ENCODE measurements around the gene MRPS15.
"Not testable (repeated sequence)": the region's sequence is repeated elsewhere in the genome, so short reads cannot be mapped to it uniquely, and the experiment has no call there.

Gene MRPS15

DNA sequence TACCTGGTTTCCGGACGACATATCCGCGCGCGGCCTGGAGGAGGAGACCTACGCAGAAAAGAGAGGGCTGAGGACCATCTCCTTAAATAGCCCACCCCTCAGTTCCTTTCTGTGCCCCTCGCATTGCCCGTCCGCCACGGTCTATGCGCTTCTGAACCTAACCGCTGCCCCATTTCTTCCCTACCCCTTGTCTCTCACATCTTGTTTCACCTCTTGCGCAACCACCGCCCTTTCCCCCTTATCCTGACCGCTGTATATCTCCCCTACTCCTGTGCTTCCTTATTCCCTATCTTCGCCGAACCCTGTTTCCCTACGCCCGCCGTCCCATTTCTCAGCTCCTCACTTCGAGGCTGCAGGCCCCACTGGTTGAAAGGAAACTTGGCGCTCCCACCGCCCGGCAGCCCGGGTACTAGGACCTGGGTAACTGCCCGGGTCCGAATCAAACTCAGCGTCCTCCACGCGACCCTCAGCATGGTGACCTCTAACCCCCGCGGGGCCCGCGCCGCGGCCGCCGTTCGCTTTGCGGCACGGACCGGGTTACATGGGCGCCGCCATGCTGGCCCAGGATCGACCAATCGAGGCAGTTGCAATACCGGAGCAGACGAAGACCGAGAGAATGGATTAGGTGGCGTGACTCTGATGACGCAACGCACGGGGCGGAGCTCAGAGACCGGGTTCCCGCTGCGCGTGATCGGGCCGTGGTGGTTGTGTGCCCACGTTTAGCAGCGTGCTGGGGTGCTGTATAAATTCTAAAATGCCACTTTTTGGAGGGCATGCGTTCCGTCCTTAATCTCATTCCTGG lies at the start of gene MRPS15:
Gene MRPS15, minus strand, starts transcription at position 582 of the 802 bp plus-strand sequence. Its CDS starts 109 bp downstream, at position 473.
- peak; percentile 94 to 95 for DNase-seq (ENCODE audit: low read depth in 2 of 2)

DNA sequence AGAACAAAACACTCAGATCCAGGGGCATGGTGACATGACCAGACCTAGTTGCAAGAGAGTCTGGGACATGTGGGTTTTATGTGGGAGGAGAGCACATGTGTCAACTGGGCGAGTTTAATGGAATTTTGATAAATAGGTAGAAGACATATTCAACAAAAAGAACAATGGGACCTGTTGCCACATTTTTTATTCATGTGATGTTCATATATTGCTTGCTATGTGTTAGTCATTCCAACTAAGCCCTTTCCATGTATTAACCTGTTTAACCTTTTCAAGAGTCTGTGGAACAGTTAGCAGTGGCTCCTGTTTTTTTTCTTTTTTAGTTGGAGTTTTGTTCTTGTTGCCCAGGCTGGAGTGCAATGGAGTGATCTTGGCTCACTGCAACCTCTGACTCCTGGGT lies 48.7 kb upstream of the MRPS15 start:
- DNase-seq (ENCODE audit: low read depth in 2 of 2) = no peak

DNA sequence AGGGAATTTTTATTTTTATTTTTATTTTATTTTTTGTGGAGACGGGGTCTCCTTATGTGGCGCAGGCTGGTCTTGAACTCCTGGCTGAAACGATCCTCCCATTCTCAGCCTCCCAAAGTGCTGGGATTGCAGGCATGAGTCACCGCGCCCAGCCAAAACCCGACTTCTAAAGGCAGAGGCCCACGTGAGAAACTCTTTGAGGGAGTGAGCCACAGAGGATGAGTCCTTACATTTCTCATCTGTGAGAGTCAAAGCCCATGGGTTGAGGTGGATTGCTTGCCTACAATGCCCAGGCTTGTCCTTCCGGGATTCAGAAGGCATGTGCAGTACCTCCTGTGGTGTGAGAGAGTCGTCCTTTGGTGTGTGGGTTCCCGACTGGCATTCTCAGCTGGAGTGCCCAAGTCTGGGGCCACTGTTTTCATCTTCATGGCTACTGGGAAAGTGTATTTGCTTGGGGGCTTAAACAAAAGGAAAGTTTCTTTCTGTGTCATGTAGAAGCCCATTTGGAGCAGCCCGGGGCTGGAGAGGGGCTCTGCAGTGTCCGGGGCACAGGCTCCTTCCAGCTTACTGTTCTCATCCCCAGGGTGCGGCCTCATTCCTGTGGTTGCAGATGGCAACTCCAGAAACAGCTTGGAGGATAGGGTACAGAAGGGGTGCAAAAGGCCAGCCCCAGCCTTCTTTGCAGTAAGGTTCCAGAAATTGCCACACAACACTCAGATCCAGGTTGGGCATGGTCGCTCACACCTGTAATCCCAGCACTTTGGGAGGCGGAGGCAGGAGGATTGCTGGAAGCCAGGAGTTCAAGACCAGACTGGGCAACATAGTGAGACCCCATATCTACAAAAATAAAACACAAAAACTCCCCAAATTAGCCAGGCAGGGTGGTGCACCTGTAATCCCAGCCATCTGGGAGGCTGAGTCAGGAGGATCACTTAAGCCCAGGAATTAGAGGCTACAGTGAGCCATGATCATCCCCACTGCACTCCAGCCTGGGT lies 47.9 kb upstream of the MRPS15 start:
- no peak for DNase-seq (ENCODE audit: low read depth in 2 of 2)

DNA sequence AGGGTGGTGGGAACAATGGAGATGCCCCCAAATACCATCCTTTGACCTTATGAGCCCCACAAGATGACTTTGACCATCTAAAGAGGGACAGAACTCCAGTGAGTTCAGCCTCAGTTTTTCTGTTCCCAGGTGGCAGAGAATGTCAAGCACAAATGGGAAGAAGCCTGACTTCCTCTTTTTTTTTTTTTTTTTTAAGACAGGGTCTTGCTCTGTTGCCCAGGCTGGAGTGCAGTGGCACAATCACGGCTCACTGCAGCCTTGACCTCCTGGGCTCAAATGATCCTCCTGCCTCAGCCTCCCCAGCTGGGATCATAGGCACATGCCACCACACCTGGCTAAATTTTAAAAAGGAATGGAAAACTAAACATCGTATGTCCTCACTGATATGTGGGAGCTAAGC lies 47.0 kb upstream of the MRPS15 start:
- not testable (repeated sequence) for DNase-seq (ENCODE audit: low read depth in 2 of 2)

DNA sequence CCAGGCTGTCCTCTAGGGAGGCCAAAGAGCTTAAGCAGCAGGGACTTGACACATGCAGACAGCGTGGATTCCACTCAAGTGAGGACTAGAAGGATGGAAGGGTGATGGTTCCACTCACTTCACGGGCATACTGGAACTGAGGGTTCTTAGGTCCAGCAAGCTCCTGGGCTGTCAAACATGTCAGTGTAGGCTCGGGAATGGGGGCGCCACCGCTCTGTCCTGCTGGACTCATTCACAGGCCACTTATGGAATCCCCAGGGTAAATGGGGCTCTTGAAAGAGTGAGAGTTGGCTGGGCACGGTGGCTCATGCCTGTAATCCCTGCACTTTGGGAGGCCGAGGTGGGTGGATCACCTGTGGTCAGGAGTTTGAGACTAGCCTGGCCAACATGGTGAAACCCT lies 46.2 kb upstream of the MRPS15 start:
- no peak for DNase-seq (ENCODE audit: low read depth in 2 of 2)

DNA sequence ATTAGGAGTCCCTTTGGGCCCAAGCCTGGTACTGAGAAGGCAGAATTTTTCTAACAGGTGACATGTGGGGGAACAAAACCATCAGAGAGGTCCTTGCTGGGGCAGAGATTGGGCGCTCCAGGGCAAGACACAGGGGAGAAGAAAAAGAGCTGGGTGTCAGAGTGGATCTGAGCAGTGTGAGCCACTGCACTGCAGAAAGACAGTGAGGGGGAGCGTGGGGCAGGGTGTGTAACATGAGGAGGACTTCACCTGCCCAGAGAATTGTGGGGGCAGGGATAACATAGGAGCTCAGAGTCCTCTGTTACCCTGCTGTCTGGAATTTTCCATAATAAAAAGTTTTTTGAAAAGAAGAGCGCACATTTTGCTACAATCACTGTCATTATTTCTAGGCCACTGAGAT lies 44.1 kb upstream of the MRPS15 start:
- no peak for DNase-seq (ENCODE audit: low read depth in 2 of 2)

DNA sequence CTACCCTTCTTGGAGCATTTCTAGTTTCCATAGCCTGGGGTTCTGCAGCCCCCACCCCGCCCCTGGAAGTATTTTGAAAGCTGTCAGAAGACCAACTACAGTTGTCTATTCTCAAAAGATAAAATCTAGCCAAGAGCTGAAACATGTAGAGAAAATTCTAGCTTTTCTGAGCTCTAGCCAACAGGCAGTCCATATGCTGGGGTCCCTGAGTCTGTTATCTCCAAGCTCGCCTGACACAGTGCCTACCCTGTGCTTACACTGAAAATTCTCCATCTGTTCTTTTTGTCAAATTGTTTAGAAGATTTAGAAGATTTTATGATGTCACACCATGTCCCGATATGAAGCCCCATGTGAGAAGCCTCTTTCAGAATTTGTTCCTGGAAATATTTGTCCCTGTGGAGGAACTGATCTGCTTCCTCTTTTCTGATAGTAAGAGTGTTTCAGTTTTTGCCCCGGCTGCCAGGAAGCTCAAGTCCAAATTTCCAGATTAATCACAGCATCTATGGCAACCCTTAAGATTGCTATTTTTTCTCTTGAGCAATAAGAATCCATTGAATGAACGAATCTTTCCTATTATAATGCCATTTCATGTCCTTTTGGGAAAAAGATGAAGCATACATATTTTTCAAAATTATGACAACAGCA lies 42.2 kb upstream of the MRPS15 start:
- no peak for DNase-seq (ENCODE audit: low read depth in 2 of 2)

DNA sequence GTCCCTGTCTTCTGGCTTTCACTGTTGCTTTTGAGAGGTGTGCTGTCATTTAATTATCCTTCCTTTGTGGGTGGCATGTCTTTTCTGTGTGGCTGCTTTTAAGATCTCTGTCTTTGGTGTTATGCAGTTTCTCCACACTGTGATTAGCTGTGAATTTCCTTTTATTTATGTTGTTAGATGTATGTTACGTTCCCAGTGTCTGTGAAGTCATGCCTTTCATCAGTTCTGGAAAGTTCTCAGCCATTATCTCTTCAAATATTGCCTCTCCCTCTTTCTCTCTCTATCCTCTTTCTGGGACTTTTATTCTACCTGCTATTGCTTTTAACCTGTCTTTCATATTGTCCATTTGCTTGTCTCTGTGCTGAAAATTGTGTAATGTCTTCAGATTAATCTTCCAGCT lies 39.5 kb upstream of the MRPS15 start:
- DNase-seq (ENCODE audit: low read depth in 2 of 2) = no peak

DNA sequence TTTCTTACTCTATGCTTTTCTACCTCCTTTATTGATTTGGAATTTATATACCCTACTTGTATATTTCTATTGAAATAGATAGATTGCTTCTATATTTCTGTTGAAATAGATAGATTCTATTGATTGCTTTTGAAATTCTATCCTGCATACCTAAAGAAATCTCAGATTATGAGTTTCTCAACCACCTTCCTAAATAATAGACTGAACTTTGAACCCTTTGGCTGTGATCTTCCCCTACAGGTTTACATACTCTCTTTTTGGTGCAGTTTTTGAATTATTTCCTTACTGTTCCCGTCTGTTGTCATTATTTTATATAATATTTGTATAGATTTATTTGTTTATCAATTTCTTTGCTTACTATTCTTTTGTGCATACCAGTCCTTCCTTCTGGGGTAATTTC lies 39.0 kb upstream of the MRPS15 start:
- DNase-seq (ENCODE audit: low read depth in 2 of 2) = no peak

DNA sequence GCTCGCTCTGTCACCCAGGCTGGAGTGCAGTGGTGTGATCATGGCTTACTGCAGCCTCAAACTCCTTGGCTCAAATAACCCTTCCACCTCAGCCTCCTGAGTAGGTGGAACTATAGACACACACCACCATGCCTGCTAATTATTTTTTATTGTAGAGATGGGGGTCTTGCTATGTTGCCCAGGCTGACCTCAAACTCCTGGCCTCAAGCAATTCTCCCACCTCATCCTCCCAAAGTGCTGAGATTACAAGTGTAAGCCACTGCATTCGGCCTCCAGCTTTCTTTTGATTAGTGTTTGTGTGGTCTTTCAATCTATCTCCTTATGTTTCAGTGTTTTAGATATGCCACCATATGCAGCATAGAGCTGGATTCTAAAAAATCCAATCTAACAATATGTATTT lies 38.4 kb upstream of the MRPS15 start:
- DNase-seq (ENCODE audit: low read depth in 2 of 2) = no peak

DNA sequence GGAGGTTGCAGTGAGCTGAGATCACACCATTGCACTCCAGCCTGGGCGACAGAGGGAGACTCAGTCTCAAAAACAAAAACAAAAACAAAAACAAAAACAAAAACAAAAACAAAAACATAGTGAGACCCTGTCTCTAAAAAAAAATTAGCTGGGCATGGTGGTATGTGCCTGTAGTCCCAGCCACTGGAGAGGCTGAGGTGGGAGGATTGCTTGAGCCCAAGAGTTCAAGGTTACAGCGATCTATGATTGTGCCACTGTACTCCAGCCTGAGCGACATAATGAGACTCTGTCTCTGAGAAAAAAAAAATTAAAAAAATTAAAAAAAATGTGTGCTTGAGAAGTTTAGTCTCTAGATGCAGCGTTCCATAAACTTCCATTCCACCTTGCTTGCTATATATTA lies 37.7 kb upstream of the MRPS15 start:
- DNase-seq (ENCODE audit: low read depth in 2 of 2) = not testable (repeated sequence)

DNA sequence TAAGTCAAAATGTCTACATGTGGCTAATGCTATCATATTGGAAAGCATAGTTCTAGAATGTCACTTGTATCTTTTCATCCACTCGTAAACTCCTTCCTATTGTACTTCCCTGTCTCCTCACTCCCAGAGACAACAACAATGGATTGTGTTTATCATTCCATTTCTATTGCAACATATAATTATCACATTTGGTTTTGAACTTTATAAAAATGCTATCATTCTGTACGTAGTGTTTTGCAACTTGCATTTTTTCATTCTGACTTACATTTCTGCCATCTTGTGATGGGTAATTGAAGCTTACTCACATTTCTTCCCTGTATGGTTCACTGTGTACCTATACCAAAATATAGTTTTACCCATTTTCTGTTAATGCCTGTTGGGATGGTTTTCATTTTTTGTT lies 33.0 kb upstream of the MRPS15 start:
- DNase-seq (ENCODE audit: low read depth in 2 of 2) = no peak

DNA sequence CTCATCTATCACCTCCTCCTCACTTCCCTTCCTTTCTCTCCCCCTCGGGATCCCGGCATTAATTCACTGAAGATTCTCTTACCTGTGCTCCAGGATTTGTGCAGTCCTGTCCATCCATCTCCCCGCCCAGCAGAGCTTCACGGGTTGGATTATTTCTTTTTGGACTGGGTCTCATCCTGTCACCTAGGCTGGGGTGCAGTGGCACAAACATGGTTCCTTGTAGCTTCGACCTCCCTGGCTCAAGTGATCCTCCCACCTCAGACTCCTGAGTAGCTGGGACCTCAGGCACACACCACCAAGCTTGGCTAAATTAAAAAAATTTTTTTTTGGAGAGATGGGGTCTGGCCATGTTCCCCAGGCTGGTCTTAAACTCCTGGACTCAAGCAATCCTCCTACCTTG lies 30.8 kb upstream of the MRPS15 start:
- DNase-seq (ENCODE audit: low read depth in 2 of 2) = no peak

DNA sequence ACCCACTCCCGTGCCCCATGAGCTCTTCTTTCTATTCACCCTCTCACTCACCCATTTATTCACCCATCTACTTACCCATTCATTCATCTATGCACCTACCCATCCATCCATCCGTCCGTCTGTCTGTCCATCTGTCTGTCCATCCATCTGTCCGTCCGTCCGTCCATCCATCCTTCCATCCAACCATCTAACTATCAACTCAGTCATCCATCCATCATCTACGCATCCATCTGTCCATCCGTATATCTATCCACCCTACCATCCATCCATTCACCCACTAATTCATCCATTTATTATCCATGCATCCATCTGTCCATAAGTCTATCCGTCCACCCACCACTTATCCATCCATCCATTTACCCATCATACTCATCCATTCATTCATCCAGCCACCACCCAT lies 29.3 kb upstream of the MRPS15 start:
- no peak for DNase-seq (ENCODE audit: low read depth in 2 of 2)

DNA sequence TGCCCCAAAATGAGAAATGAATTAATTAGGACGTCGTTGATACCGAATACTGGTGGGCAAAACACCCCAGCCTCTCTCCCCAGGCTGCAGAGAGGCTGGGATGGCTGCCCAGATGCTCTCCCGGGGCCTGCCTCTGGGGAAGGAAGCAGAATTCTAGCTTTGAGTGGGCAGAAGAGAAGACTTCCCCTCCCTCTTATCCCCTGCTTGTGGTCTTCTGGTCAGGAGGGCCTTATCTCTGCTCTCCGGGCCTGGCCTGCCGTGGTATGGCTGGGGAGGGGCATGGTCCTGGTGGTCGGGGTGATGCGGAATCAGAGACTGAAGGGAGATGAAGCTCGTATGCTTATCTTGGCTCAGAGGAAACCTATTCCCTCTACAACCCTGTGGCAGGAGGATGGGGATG lies 28.3 kb upstream of the MRPS15 start:
- DNase-seq (ENCODE audit: low read depth in 2 of 2) = no peak

DNA sequence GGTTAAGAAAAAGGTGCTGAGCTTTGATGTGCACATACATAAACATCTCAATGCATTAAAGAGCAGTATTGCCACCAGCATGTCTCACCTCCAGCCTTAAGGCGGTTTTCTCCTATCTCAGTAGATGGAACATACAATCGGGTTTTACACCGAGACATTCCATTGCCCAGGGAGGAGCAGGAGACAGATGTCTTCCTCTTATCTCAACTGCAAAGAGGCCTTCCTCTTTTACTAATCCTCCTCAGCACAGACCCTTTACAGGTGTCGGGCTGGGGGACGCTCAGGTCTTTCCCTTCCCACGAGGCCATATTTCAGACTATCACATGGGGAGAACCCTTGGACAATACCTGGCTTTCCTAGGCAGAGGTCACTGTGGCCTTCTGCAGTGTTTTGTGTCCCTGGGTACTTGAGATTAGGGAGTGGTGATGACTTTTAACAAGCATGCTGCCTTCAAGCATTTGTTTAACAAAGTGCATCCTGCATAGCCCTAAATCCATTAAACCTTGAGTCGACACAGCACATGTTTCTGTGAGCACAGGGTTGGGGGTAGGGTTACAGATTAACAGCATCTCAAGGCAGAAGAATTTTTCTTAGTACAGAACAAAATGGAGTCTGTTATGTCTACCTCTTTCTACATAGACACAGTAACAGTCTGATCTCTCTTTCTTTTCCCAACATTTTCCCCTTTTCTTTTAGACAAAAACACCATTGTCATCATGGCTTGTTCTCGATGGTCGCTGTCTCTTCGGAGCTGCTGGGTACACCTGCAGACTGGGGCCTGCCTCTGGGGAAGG lies 25.3 kb upstream of the MRPS15 start:
- DNase-seq (ENCODE audit: low read depth in 2 of 2) = not testable (repeated sequence)

DNA sequence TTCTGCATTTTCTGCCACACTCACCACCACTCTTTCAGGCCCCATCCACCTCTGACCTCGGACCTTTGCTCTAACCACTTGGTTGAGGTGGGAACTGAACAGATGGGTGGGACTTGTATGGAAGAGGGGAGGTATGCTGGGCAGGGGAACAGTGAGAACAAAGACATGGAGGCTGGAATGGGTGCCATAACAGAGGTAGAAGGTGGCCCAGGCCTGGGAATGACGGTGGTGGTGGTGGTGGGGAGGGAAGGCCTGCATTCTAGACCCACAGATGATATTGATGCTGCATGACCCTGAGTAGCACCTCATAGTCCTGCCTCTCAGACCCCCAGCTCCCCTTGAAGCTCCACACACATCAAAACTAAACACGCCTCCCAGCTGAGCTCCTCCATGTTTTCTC lies 23.7 kb upstream of the MRPS15 start:
- no peak for DNase-seq (ENCODE audit: low read depth in 2 of 2)

DNA sequence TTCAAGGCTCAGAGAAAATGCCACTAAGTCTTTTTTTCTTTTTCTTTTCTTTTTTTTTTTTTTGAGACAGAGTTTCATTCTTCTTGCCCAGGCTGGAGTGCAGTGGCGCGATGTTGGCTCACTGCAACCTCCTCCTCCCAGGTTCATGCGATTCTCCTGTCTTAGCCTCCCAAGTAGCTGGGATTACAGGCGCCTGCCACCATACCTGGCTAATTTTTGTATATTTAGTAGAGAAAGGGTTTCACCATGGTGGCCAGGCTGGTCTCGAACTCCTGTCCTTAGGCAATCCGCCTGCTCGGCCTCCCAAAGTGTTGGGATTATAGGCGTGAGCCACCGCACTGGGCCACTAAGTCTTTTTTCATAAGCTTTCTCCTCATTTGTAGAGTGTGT lies 23.1 kb upstream of the MRPS15 start:
- not testable (repeated sequence) for DNase-seq (ENCODE audit: low read depth in 2 of 2)

DNA sequence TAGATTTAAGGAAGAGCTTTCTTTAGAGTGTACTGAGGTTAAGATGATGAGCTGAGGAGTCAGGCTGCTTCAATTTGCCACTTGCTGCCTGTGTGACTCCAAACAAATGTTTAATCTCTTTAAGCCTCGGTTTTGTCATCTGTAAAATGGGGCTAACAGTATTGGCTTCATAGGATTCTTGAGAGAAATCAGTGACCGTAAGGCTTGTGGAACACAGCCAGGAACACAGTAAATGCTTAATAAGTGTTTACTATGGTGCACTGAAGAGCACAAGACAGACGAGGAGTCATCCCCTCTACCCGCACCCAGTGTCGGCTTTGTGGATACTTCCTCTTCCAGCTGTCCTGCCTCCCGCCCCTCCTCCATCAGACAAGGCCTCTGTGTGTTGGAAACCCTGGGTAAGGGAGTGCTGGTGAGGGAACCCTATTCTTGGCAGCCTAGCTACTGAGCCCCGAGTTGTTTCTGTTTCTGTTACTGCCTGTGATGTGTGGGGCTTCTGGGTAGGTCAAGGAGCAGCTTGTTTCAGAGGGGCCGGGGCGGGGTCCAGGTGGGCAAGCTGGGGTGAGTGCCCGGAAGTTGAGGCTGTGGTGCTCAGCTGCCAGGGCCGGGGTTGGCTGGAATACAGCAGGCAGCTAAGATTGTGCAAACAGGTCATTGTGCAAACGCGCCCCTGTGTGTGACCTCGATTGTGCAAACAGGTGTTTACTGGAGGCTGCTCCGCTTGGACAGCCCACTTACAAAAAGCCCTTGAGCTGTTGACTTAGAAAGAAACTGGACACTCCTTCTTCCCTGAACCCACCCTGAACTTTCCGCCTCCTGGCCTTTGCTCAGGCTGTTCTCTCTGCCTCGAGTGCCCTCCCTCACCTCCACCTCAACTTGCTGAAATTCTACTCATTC lies 22.5 kb upstream of the MRPS15 start:
- DNase-seq (ENCODE audit: low read depth in 2 of 2) = no peak

DNA sequence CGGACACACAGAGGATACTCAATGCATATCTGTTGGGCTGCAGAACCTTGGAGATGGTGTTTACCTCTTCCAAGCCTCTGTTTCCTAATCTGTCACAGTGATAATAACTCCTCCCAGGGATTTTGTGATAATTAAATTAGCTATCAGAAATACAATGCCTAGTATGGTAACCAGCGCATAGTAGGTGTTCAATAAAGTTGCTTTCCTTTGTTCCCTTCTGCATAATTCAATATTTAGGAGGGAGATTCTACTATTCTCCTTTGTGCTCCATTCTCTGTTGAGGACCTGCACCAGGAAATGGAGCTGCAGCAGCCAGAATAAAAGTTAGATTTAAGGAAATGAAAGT lies 21.9 kb upstream of the MRPS15 start:
- DNase-seq (ENCODE audit: low read depth in 2 of 2) = no peak

DNA sequence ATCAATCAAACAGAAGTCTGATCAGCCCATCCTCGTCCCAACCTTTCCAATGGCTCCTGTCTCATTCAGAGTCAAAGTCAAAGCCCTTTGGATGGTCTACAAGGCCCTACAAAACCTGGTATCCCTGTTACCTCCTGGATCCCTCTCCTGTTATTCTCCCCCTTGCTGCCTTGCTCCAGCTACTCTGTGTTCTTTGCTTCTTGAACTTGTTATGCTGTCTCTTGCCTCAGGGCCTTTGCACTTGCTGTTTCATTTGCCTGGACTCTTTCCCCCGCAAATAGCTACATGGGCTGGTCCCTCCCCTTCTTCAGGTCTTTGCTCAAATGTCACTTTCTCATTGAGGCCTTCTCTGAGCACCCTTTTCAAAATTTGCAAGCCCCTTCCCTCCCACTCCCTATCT lies 19.9 kb upstream of the MRPS15 start:
- no peak for DNase-seq (ENCODE audit: low read depth in 2 of 2)

Data from activated CD4-positive, alpha-beta T cell treated with anti-CD3 and anti-CD28 coated beads for 24 hours (primary cell).